Ovary (tissue), 9 donors: ENCODE results near the gene GOLGA7B. TPM values are rescaled to one million over a fixed set of nuclear protein-coding genes. Genes with fewer than 3 reads are reported as not detected.

Experiments
- DNase-seq, 5 donors: peaks; one replicate each; pipeline ENCODE4 v3.0.0-alpha.2; 2019 to 2020
- H3K27ac ChIP-seq, 2 donors: fragments of 200-600 bp; one replicate each; pipeline versions ENCODE4 v1.5.1 to v1.8.0; 2019 to 2022
- H3K27me3 ChIP-seq: fragments of 200-600 bp; one replicate; pipeline ENCODE4 v1.8.0; 2022
- H3K36me3 ChIP-seq: fragments of 200-600 bp; sonication (generic); one replicate; pipeline ENCODE4 v1.5.1; 2019
- H3K4me1 ChIP-seq: one replicate; pipeline ENCODE4 v1.8.1; 2013; ENCODE audit warnings: mild to moderate bottlenecking, moderate library complexity; ENCODE audit not compliant: insufficient read depth
- H3K4me3 ChIP-seq: fragments of 200-600 bp; sonication (generic); one replicate; pipeline ENCODE4 v1.5.1; 2017
- H3K9me3 ChIP-seq, 2 donors: fragments of 200-600 bp in 1 of 2; sonication (generic) in 1 of 2; one replicate each; pipeline versions ENCODE4 v1.5.1 to v1.8.1; 2013 to 2019; ENCODE audit warnings: mild to moderate bottlenecking in 1 of 2, moderate library complexity in 1 of 2
- EP300 ChIP-seq: sonication (generic); formaldehyde crosslinking; IDR thresholded peaks from one replicate; pipeline ENCODE4 v1.6.1; 2017; ENCODE audit warnings: antibody characterized with exemption
- POLR2A ChIP-seq: fragments of 450-650 bp; IDR thresholded peaks from one replicate; pipeline ENCODE4 v1.6.1; 2017; ENCODE audit warnings: antibody characterized with exemption, mild to moderate bottlenecking, moderate library complexity
- WGBS, 3 donors: extraction: QIAGEN DNeasy Blood & Tissue Kit in 1 of 3; methylation state at CpG; one replicate each; pipeline versions ENCODE4 v1.1.5 to v1.1.7; 2013 to 2017; 5-methylcytosine and 5-hydroxymethylcytosine counted together
- intact Hi-C, 4 donors: fragments of 100-400 bp; cut with DNase I; formaldehyde crosslinking; loops; one replicate each; pipeline versions ENCODE4 v1.11.0 to v1.15.1; 2022 to 2023
- polyA plus RNA-seq, 2 donors: library from polyadenylated mRNA; stranded (reverse); fragments of 200-250 nt in 1 of 2; fragments of 350-450 nt in 1 of 2; fragmentation: Illumina TruSeq in 1 of 2; extraction: RNeasy Lipid Tissue Mini Kit (QIAGEN cat#74804) in 1 of 2; gene quantifications; one replicate each; pipeline ENCODE4 v1.2.3, GENCODE V29; 2013 to 2014
- total RNA-seq, 7 donors: library from RNA; depleted of rRNA in 2 of 7; stranded (reverse); fragments of >200 nt in 2 of 7; fragmentation: NEBNext Ultra II Directional in 3 of 7; extraction: Animal tissue kit (Norgen Biotek cat#: 25700) in 3 of 7; gene quantifications; one replicate each; pipeline versions ENCODE4 v1.1.0 to v1.2.4, GENCODE V29; 2016 to 2023
- TF ChIP-seq, protein P1 (sequence below), 3 donors: fragments of 450-650 bp in 2 of 3; fragments of 200-600 bp in 1 of 3; IDR thresholded peaks; one replicate each; pipeline versions ENCODE4 v1.5.1 to v1.8.0; 2016 to 2022; ENCODE audit warnings: antibody characterized with exemption in 3 of 3, mild to moderate bottlenecking in 1 of 3
- donor health status: DM: no; HTN: no; CAD: no; lungs with moderate emphysema.
- donor health status: DM: no; HTN: no; CAD: no.
- donor health status: Bipolar disorder and iron deficiency.
- donor health status: DM: yes; HTN: yes; CAD: no.
- donor health status: DM: no; HTN: no; CAD: no.
- donor health status: DM: yes; HTN: yes; CAD: no.

Gene GOLGA7B
- total and polyA plus RNA-seq, 9 donors: under 0.01 to 0.30 (median 0.05) TPM; not detected in 2

DNA sequence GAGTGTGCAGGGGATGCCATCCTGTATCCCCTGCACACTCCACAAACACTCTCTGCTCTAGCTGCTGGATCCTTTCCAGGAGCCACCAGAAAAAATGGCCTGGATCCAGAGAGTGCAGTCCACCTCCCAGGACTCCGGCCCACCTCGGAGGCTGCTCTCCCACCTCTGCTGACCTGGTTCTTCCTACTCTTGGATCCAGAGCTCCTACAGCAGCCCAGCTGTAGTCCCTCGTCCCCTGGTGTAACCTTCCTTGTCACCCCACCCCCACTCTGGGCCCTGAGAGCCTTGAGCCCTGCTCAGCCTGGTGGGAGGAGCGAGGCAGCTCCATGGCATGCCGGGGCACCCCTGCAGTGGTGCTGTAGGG lies 54.4 kb downstream of the GOLGA7B start:
- no peaks in the 10 kb centered on the region for H3K36me3 ChIP-seq
- no peaks in the 10 kb centered on the region for H3K4me1 ChIP-seq
- H3K27me3 ChIP-seq: no peaks in the 10 kb centered on the region
- WGBS, 3 donors: 36 to 47% (median 40%) methylated on average over 5 of the region's 5 CpGs
- H3K4me3 ChIP-seq: no peak overlapping the region
- intact Hi-C loops: no loop called here
- DNase-seq: no peak
- H3K9me3 ChIP-seq: no peaks in the 10 kb centered on the region
- no peak overlapping the region for H3K27ac ChIP-seq
- TF ChIP-seq EP300 (no peak), POLR2A (no peak)
- TF ChIP-seq, protein P1, sequence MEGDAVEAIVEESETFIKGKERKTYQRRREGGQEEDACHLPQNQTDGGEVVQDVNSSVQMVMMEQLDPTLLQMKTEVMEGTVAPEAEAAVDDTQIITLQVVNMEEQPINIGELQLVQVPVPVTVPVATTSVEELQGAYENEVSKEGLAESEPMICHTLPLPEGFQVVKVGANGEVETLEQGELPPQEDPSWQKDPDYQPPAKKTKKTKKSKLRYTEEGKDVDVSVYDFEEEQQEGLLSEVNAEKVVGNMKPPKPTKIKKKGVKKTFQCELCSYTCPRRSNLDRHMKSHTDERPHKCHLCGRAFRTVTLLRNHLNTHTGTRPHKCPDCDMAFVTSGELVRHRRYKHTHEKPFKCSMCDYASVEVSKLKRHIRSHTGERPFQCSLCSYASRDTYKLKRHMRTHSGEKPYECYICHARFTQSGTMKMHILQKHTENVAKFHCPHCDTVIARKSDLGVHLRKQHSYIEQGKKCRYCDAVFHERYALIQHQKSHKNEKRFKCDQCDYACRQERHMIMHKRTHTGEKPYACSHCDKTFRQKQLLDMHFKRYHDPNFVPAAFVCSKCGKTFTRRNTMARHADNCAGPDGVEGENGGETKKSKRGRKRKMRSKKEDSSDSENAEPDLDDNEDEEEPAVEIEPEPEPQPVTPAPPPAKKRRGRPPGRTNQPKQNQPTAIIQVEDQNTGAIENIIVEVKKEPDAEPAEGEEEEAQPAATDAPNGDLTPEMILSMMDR (IDR thresholded peaks at IDR 0.05): no peak

DNA sequence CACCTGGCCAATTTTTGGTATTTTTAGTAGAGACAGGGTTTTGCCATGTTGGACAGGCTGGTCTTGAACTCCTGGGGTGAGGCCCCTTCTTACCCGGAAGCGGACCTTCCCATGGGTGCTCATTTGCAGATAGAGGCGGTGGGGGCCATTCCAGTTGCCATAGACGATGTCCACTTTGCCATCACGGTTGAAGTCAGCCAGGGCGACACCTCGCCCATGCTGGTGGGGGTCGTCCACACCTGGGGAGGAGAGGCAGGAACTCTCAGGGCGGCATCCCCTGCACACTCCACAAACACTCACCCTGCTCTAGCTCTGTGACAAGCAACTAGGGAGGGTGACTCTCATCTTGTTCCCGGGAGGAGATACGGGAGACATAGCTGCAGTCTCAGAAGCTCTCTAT lies 54.9 kb downstream of the GOLGA7B start:
- Histone ChIP-seq H3K27me3 (no peaks in the 10 kb centered on the region), H3K9me3 (no peaks in the 10 kb centered on the region), H3K4me3 (no peak overlapping the region), H3K27ac (no peak overlapping the region), H3K36me3 (no peaks in the 10 kb centered on the region), H3K4me1 (no peaks in the 10 kb centered on the region)
- TF ChIP-seq POLR2A (no peak), EP300 (no peak)
- TF ChIP-seq, protein P1 (IDR thresholded peaks at IDR 0.05): no peak
- WGBS, 3 donors: 76 to 81% (median 80%) methylated on average over 11 of the region's 11 CpGs
- no peak for DNase-seq
- intact Hi-C loops: no loop called here

DNA sequence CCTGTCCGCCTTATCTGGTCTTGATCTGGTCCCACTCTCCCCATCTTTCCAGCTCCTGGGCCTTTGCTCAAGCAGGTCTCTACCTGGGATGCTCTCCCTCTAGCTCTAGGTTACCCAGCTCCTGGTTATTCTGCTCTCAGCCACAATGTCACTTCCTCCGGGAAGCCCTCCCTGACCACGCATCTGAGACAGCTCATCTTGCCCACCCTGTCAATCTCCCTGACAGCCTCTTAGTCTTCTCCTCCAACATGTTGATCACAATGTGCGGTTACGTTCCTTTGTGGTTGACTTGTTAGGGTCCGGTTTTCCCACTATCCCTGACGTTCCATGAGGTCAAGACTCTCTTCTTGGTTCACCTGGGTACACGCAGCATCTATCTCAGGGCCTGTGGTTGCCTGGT lies 55.6 kb downstream of the GOLGA7B start:
- H3K4me3 ChIP-seq: no peak overlapping the region
- no peak overlapping the region for H3K27ac ChIP-seq
- intact Hi-C loops: no loop called here
- H3K27me3 ChIP-seq: no peaks in the 10 kb centered on the region
- H3K36me3 ChIP-seq: no peaks in the 10 kb centered on the region
- no peaks in the 10 kb centered on the region for H3K9me3 ChIP-seq
- DNase-seq: no peak
- TF ChIP-seq EP300: no peak
- no peak for TF ChIP-seq POLR2A
- TF ChIP-seq, protein P1 (IDR thresholded peaks at IDR 0.05): no peak
- H3K4me1 ChIP-seq: no peaks in the 10 kb centered on the region
- 80 to 81% (median 81%) methylated on average over 8 of the region's 8 CpGs for WGBS, 3 donors

DNA sequence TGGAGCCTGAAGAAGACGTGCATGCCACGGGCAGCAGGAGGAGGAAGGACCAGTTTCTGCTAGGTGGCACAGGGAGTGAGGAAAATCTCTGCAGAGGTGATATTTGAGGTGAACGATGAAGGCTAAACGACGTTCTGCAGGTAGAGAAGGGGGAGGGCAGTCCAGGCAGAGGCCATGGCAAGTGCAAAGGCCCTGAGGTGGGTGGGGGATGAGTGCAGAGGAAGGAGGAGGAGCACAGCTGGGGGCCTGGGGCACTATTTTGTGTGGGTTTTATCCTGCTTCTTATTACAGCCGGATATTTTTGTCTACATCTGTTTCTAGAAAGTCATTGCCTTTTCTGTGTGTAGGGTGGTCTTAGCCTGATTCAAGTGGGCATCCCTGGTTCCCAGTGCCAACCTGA lies 57.6 kb downstream of the GOLGA7B start:
- TF ChIP-seq, protein P1 (IDR thresholded peaks at IDR 0.05): no peak
- TF ChIP-seq POLR2A: no peak
- no peak for TF ChIP-seq EP300
- no peak overlapping the region for H3K4me3 ChIP-seq

DNA sequence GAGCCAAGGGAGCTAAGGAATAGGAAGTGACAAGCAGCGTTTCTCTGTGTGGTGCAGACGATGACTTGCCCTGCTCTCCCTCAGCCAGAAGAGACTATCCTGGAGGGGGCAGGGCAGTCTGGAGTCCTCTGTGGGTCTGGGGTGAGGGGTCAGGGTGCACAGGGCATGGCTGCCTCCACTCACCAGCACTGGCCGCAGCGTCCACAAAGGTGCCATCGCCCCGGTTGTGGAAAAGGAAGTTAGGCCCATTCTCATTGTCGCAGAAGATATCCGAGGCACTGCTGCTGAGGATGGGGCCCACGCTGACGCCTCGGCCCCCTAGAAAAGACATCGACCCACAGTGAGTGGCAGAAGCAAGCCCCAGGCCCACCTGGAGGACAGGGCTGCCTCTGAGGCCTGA lies 58.2 kb downstream of the GOLGA7B start:
- no peaks in the 10 kb centered on the region for H3K27me3 ChIP-seq
- intact Hi-C loops: no loop called here
- WGBS, 3 donors: 77 to 84% (median 78%) methylated on average over 12 of the region's 12 CpGs

More for the DNA sequence above, 57.6 kb downstream of the GOLGA7B start:
- Histone ChIP-seq H3K4me1 (no peaks in the 10 kb centered on the region), H3K27me3 (no peaks in the 10 kb centered on the region), H3K36me3 (no peaks in the 10 kb centered on the region), H3K9me3 (no peaks in the 10 kb centered on the region), H3K27ac (no peak overlapping the region)
- 67 to 86% (median 76%) methylated on average over 5 to 6 of the region's 6 CpGs for WGBS, 3 donors
- intact Hi-C loops: no loop called here
- DNase-seq: no peak

More for the DNA sequence above, 58.2 kb downstream of the GOLGA7B start:
- Histone ChIP-seq H3K36me3 (no peaks in the 10 kb centered on the region), H3K4me3 (no peak overlapping the region), H3K9me3 (no peaks in the 10 kb centered on the region), H3K4me1 (no peaks in the 10 kb centered on the region), H3K27ac (no peak overlapping the region)
- TF ChIP-seq POLR2A (no peak), EP300 (no peak)
- TF ChIP-seq, protein P1 (IDR thresholded peaks at IDR 0.05): no peak
- DNase-seq: no peak
